Endothelial cell of umbilical vein (primary cell): ENCODE measurements around the gene PKD2L1. TPM values are rescaled to one million over a fixed set of nuclear protein-coding genes. Genes with fewer than 3 reads are reported as not detected.

Source experiments
- BruUV-seq: library from RNA; stranded (reverse); fragments of 400-500 nt; replicated peaks from 2 replicates; lab custom pipeline; 2021; lab: Mats Ljungman, UMichigan
- CTCF ChIA-PET: fragments of 300-600, 350-600 bp; sonication (Branson Sonifier 250); formaldehyde crosslinking; loops from one replicate; lab custom pipeline; 2021; ENCODE audit warnings: antibody characterized with exemption, inconsistent platforms; lab: Charles Lee
- POLR2A ChIA-PET: fragments of 300-600, 350-600 bp; sonication (Branson Sonifier 250); formaldehyde crosslinking; loops from one replicate; lab custom pipeline; 2021; ENCODE audit warnings: antibody characterized with exemption, inconsistent platforms; lab: Charles Lee
- DNase-seq: peaks from one replicate; pipeline ENCODE4 v3.0.0-alpha.2; 2011; ENCODE audit warnings: low read depth, low spot score
- FAIRE-seq: peaks from 2 replicates; lab custom pipeline; 2011; peaks lifted over from hg19 to GRCh38; lab: Jason Lieb, UNC
- H2AFZ ChIP-seq: 2 replicates; pipeline ENCODE4 v1.6.0; 2012; ENCODE audit warnings: low read depth, low read length, control low read depth, inconsistent platforms
- H3K27ac ChIP-seq: 2 replicates; pipeline ENCODE4 v1.5.1; 2011; ENCODE audit warnings: low read depth, mild to moderate bottlenecking, control low read depth, low read length, moderate library complexity; ENCODE audit not compliant: insufficient read depth
- H3K27me3 ChIP-seq, 2 experiments: 2 replicates each; pipeline versions ENCODE4 v1.6.0 to v1.6.1; 2011; ENCODE audit warnings: low read length in 2 of 2, mixed read lengths in 1 of 2; ENCODE audit not compliant: control insufficient read depth in 2 of 2, insufficient read depth in 2 of 2
- H3K36me3 ChIP-seq, 2 experiments: 2 replicates in 1 of 2; 3 replicates in 1 of 2; pipeline ENCODE4 v1.5.1; 2011; ENCODE audit warnings: low read length in 2 of 2, mild to moderate bottlenecking in 1 of 2, moderate library complexity in 1 of 2; ENCODE audit not compliant: control insufficient read depth in 2 of 2, insufficient read depth in 2 of 2; ENCODE audit errors: extremely low read depth in 1 of 2
- H3K4me1 ChIP-seq: 3 replicates; pipeline ENCODE4 v1.5.1; 2011; ENCODE audit warnings: mild to moderate bottlenecking, low read length; ENCODE audit not compliant: control insufficient read depth, insufficient read depth; ENCODE audit errors: extremely low read depth
- H3K4me2 ChIP-seq: 2 replicates; pipeline ENCODE4 v1.6.1; 2011; ENCODE audit warnings: low read length, control low read depth, mixed read lengths; ENCODE audit not compliant: insufficient read depth
- H3K4me3 ChIP-seq, 3 experiments: fragments of 200-600 bp in 1 of 3; sonication (generic), shearing (Covaris generic) in 1 of 3; replicated peaks in 1 of 3; 2 replicates each; pipeline ENCODE4 v1.5.1; 2011 to 2016; ENCODE audit warnings: control low read depth in 3 of 3, low read length in 3 of 3, mild to moderate bottlenecking in 2 of 3, inconsistent platforms in 1 of 3, low read depth in 1 of 3, moderate library complexity in 1 of 3; ENCODE audit not compliant: insufficient read depth in 1 of 3
- H3K79me2 ChIP-seq: 2 replicates; pipeline ENCODE4 v1.6.0; 2012; ENCODE audit warnings: low read length, inconsistent platforms; ENCODE audit not compliant: control insufficient read depth, insufficient read depth
- H3K9ac ChIP-seq: replicated peaks from 2 replicates; pipeline ENCODE3; 2011; ENCODE audit warnings: low read length, control low read depth; ENCODE audit not compliant: insufficient read depth; ENCODE audit errors: extremely low read depth
- H3K9me1 ChIP-seq: replicated peaks from 3 replicates; pipeline ENCODE4 v1.6.0; 2011; ENCODE audit warnings: mild to moderate bottlenecking, low read length; ENCODE audit not compliant: control insufficient read depth, insufficient read depth; ENCODE audit errors: extremely low read depth
- H3K9me3 ChIP-seq: replicated peaks from 2 replicates; pipeline ENCODE4 v1.5.1; 2012; ENCODE audit warnings: low read length, inconsistent platforms; ENCODE audit not compliant: control insufficient read depth, insufficient read depth
- H4K20me1 ChIP-seq: replicated peaks from 2 replicates; pipeline ENCODE3; 2011; ENCODE audit warnings: mild to moderate bottlenecking, low read length; ENCODE audit not compliant: control insufficient read depth, insufficient read depth; ENCODE audit errors: extremely low read depth
- FOS ChIP-seq: IDR thresholded peaks from 2 replicates; pipeline ENCODE4 v1.6.1; 2011; ENCODE audit warnings: mild to moderate bottlenecking, low read length, moderate library complexity, borderline replicate concordance; ENCODE audit not compliant: insufficient read depth
- JUN ChIP-seq: IDR thresholded peaks from 2 replicates; pipeline ENCODE4 v1.6.1; 2011; ENCODE audit warnings: borderline replicate concordance, low read depth; ENCODE audit not compliant: insufficient read length, insufficient read depth
- dilution Hi-C: fragments of 300-500 bp; cut with MboI; formaldehyde crosslinking; loops from one replicate; pipeline ENCODE4 v1.15.0; 2019; ENCODE audit warnings: low sequenced_read_pairs; ENCODE audit not compliant: extremely low pct_ligation_motif_present
- intact Hi-C: fragments of 100-400 bp; cut with micrococcal nuclease; formaldehyde crosslinking; loops from one replicate; pipeline ENCODE4 v1.10.0; 2022
- polyA plus RNA-seq, 4 experiments: library from polyadenylated mRNA; depleted of rRNA in 3 of 4; stranded (reverse) in 3 of 4; unstranded in 1 of 4; fragments of >200 nt; gene quantifications; 2 replicates each; pipeline versions ENCODE4 v1.2.1 to v1.2.3, GENCODE V29; 2011 to 2012; ENCODE audit warnings: missing spikeins in 1 of 4
- total RNA-seq: library from RNA; stranded (reverse); gene quantifications from 2 replicates; pipeline ENCODE4 v1.2.3, GENCODE V29; 2021

The PKD2L1 gene
- total and polyA plus RNA-seq, 2 donors (not counting 3 experiments of a cell fraction or from before 2014, with no cell fraction given) = not detected

GRCh38 chr10:100245484-100246220 lies 84.4 kb downstream of the PKD2L1 start:
- no TSS peak for BruUV-seq
- H3K27ac ChIP-seq = no peak overlapping the region
- DNase-seq = no peak
- H3K4me2 ChIP-seq = no peak overlapping the region
- no peaks in the 10 kb centered on the region for H4K20me1 ChIP-seq
- no peak for TF ChIP-seq JUN
- H3K9me3 ChIP-seq = no peaks in the 10 kb centered on the region
- POLR2A ChIA-PET = interaction anchor here (0.6 kb wide), 1 partner anchor 63 kb away, joined by 3 read pairs; no protein-coding TSS in a partner anchor
- FAIRE-seq = no peak
- H2AFZ ChIP-seq = no peak overlapping the region
- H3K79me2 ChIP-seq = no peaks in the 10 kb centered on the region
- peaks cover 14 to 18% of the 10 kb centered on the region in 2 experiments for H3K36me3 ChIP-seq
- no peaks in the 10 kb centered on the region for H3K27me3 ChIP-seq
- dilution Hi-C loops (no loop called here), intact Hi-C loops (no loop called here)
- no peaks in the 10 kb centered on the region for H3K4me1 ChIP-seq
- CTCF ChIA-PET = no interaction called here
- H3K4me3 ChIP-seq = no peak overlapping the region
- H3K9me1 ChIP-seq = no peaks in the 10 kb centered on the region
- H3K9ac ChIP-seq = no peak overlapping the region

- H3K4me2 ChIP-seq = no peak overlapping the region
- no peak overlapping the region for H3K4me3 ChIP-seq
- intact Hi-C loops = loop anchor here (1.0 kb wide), 1 partner anchor 394 kb away; no protein-coding TSS in a partner anchor
- dilution Hi-C loops = no loop called here
- POLR2A ChIA-PET = no interaction called here
- H3K9ac ChIP-seq = no peak overlapping the region
- H3K9me1 ChIP-seq = no peaks in the 10 kb centered on the region
- no peaks in the 10 kb centered on the region for H3K4me1 ChIP-seq
- no peak for TF ChIP-seq FOS
- no peaks in the 10 kb centered on the region for H4K20me1 ChIP-seq
- H3K36me3 ChIP-seq = peaks cover 5 to 10% of the 10 kb centered on the region in 2 experiments
- no peak overlapping the region for H3K27ac ChIP-seq
- BruUV-seq = no TSS peak
- CTCF ChIA-PET = interaction anchor here (0.7 to 6.1 kb wide), 4 partner anchors 8 to 394 kb away, joined by 3 to 58 read pairs (median 4); no protein-coding TSS in a partner anchor
- no peaks in the 10 kb centered on the region for H3K9me3 ChIP-seq
- no peak overlapping the region for H2AFZ ChIP-seq
- FAIRE-seq (no peak), DNase-seq (no peak)
- H3K27me3 ChIP-seq = no peaks in the 10 kb centered on the region
- H3K79me2 ChIP-seq = no peaks in the 10 kb centered on the region
These were observed 90.2 kb downstream of the PKD2L1 start for GRCh38 chr10:100239851-100240250.
